GM18507 (cell line): ENCODE results near the gene WNT2B.

ENCODE experiments used
- DNase-seq: peaks from one replicate; pipeline ENCODE4 v3.0.0; 2011; ENCODE audit warnings: low read depth; ENCODE audit not compliant: insufficient read length; ENCODE audit errors: extremely low spot score
- FAIRE-seq: peaks from 2 replicates; lab custom pipeline; 2011; peaks lifted over from hg19 to GRCh38; lab: Jason Lieb, UNC

WNT2B gene

DNA sequence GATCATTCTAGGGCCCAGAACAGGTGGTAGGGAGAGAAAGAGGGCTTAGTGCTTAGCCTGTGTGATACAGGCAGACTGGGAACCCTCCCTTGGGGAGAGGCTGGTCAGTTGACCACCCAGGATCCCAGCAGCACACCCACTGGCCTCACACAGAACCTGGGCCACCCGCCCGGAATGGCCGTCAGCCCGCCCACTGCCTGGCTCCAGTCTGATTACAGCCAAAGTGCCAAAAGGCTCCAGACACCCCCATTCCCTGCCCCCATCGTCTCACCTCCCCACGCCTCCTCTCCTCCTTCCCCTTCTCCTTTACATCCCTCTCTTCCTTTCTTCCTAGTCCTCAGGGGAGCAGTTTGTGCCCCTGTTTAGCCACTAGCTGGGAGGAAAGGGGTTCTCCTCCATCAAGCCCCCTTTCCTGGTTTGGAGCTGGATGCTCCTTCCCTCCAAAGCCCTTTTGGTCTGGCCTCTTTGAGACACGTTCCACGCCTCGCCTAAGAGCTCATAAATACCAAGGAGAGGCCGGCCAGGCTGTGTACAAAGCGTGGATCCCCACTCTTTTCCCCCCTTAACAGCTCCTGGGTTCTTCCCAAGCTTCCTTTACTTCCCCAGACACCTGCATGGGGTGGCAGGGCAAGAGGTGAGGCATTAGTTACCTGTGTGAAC, 4.6 kb upstream of the WNT2B start:
- FAIRE-seq, result no peak

DNA sequence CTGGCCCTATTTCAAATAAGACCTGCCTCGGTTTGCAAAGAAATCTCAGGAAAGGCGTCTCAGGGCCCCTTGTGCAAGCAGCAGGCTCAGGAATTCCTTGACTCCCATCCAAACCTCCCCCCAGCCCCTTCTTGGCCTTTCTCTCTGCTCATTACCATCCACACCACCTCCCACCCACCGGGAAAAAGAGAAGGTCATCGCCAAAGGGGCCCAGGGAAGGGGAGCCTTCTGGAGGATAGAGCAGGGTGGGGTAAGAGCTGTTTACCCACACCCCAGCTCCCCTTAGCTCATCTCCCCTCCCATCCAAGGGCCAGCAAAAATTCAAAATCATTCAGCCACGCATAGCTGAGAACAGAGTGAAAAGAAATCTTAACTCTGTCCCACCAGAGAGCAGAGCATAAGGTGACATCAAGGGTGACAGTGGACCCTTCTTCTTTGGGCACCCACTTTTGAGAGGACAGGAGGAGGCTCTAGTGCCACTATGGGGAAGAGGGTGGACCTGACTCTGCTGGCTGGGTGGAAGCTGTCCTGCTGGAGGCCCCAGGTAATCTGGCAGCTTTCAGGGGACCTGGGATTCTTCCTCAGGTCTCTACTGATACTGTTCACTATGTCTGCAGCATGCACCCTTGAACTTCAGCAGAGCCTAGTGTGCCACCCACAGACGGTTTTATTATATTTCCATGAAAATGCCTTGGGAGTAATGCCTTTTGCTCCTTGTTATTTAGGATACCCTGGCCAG, 3.9 kb upstream of the WNT2B start:
- no peak for FAIRE-seq
- DNase-seq, result no peak

More for the DNA sequence above, 4.6 kb upstream of the WNT2B start:
- DNase-seq, result no peak

DNA sequence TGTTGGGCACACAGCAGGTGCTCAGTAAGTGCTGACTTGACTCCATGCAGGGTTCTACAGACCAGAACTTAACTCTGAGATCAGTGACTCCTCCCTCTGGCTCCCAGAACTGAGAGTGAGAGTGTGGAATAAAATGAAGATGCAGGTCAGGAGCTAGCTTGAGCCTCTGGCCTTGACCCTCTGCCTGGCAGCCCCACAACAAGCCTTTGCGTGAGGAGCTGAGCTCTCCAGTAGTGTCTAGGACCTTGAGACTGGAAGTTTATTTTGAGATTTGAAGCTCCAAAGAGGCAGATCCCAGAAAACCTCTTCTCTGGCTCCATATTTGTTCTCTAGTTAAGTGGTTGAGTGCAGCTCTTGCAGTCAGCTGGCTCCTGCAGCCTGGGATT, 3.4 kb upstream of the WNT2B start:
- no peak for FAIRE-seq
- no peak for DNase-seq

DNA sequence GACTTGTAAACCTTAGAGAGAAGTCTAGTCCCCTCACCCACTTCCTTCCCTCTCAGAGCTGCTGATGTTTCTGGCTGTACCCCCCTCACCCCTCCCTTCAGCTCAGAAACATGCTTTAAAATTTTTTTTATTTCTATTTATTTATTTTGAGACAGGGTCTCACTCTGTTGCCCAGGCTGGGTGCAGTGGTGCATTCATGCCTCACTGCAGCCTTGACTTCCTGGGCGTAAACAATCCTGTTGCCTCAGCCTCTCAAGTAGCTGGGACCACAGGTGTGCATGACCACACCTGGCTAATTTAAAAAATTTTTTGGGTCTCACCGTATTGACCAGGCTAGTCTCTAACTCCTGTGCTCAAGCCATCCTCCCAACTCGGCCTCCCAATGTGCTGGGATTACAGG, 2.9 kb upstream of the WNT2B start:
- no peak for FAIRE-seq

DNA sequence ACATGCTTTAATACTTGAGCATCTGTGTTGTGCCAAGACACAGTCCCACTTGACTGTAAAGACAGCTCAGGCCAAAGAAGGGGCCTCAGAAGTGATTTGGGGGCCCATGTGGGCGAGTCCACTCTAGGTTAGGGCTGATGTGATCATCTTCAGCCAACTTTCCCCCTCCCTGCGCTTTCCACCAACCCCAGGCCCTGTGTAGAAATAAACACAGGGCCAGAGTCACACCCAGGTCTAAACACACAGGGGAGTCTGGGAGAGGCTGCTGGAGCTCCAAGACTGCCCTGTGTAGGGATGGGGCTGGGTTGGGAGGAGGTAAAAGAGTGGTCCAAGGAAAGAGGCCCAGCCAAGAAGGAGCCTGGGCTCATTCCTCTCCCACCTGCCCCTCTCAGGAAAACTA, 2.5 kb upstream of the WNT2B start:
- FAIRE-seq, result no peak

More for the DNA sequence above, 2.9 kb upstream of the WNT2B start:
- no peak for DNase-seq

DNA sequence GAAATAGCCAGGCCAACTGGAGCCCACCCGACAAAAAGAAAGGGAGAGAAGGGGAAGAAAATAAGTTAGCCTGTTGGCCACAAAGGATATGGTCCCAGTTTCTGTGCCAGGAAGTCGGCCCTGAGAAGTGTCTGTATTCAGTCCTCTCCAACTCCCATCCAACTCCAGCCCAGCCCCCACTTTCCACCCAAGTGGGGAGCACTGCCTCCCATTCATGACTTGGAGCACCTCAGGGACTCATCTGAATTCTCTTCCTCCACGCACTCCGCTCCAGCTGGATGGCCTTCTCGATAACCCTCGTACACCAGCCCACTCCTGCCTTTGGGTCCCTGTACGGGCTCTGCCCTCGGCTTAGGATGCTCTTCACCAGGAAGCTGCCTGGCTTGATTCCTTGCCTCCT, 2.0 kb upstream of the WNT2B start:
- DNase-seq (no peak), FAIRE-seq (no peak)

More for the DNA sequence above, 2.5 kb upstream of the WNT2B start:
- no peak for DNase-seq

DNA sequence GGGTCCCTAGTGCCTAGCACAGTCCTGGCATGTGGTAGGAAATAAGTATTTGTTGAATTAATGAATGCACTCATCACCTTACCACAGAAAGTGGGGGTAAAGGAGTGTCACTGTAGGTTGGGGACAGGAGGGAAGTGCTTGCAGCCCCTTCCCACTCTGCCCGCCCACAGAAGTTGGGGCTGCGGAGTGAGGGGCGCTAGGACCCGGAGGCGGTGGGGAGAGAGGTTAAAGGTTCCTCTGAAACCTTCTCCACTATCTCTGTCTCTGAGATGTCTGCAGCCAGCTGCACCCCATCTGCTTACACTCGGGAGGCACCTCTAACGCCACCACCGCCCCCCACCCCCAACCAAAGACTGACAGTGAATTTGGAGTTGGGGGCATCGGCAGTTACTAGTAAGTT, 1.4 kb upstream of the WNT2B start:
- DNase-seq (no peak), FAIRE-seq (no peak)

DNA sequence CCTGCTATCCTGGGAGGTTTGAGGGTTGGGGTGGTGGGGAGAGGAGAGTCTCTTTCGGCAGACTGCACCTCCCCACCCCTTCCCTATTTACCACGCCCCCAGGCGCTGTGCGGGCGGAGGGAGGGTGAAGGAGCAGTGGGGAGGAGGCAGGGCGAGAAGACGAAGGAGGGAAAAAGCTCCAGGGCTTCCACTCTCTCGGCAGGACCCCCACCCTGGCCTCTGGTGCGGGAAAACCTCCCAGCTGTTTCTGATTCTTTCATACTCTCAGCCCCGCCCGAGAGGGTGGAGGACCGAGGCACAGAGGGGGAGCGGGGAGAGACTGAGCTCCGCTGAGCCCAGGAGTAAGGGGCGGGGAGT, 866 bp upstream of the WNT2B start:
- DNase-seq (no peak), FAIRE-seq (no peak)

DNA sequence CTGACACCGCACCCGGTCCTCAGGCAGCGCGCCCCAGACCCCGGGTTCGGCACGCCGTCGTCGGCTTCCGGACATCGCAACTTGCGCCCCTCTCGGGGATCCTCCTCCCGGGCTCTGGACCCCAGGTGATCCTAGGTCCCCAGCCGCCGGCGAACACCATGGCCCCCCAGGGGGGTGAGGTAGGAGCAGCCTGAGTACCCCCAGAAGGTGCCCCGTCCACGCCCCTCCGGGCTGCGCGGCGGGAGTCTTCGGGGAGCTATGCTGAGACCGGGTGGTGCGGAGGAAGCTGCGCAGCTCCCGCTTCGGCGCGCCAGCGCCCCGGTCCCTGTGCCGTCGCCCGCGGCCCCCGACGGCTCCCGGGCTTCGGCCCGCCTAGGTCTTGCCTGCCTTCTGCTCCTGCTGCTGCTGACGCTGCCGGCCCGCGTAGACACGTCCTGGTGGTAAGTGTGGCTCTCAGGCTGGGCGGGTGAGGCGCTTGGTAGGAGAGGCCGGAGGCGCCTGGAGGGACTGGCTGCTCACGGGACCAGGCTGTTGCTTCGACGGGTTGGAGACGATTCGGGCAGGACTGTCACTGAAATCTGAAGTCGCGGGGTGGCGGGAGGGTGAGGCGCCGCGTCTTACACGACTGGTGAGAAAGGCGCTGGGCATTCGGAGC, 367 bp downstream of the WNT2B start:
- FAIRE-seq (no peak), DNase-seq (no peak)

DNA sequence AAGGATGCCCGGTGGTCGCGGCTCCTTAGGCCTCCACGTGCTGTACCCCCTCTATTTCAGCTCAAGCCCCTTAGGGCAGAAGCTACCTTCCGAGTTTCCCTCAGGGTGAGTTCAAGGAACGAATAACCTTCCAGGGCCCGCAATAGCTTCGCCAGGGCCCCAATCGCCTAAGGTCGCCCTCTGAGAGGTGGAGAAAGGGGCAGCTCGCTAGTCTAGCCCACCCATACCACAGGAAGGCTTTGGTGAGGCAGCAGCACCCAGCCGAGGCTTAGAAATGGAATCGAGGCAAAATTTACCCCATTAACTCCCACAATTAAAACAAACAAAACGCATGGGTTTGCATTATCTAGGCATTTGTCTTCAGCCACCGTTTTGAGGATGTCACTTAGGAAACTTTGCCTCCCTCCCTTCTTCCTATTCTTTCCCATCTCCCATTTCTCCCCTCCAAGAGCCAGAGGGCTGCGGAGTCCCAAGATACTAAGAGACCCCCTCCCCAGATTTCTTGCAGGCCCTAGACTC, 954 bp downstream of the WNT2B start:
- FAIRE-seq, result no peak
- DNase-seq, result no peak

DNA sequence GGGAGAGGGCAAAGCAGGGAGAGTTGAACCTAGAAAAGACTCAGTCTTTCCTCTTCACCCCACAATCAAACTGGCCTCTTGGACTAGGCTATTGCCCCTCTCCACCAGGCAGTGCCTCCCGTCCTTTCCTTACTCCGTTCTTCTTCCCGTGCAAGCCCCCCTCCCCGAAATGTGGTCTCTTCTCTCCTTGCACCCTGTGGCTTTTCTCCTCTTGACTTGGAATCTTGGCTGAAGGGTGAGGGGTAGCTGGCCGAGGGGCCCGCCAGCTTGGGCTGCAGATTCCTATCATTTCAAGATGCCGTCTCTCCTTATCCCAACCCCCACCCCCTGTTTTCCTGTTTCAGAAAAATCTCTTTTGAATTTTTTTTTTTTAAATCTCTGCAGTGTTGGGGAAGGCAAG, 1.6 kb downstream of the WNT2B start:
- DNase-seq (no peak), FAIRE-seq (no peak)

DNA sequence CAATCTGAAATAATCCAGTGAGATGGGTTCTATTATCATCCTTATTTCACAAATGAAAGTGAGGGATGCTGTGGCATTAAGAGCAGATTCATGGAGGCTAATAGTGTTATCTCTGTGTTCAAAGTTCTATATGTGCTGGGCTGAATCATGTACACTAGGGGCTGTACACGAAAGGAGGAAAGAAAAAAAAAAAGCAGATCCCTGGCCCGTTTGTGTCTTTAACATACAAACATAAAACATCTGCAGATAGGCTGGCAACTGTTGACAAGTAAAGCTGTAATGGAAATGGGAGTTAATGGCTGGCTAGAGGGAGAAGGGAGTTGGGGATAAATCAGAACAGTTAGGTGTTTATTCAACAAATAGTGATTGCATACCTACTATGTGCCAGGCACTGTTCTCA, 3.1 kb downstream of the WNT2B start:
- FAIRE-seq (no peak), DNase-seq (no peak)

DNA sequence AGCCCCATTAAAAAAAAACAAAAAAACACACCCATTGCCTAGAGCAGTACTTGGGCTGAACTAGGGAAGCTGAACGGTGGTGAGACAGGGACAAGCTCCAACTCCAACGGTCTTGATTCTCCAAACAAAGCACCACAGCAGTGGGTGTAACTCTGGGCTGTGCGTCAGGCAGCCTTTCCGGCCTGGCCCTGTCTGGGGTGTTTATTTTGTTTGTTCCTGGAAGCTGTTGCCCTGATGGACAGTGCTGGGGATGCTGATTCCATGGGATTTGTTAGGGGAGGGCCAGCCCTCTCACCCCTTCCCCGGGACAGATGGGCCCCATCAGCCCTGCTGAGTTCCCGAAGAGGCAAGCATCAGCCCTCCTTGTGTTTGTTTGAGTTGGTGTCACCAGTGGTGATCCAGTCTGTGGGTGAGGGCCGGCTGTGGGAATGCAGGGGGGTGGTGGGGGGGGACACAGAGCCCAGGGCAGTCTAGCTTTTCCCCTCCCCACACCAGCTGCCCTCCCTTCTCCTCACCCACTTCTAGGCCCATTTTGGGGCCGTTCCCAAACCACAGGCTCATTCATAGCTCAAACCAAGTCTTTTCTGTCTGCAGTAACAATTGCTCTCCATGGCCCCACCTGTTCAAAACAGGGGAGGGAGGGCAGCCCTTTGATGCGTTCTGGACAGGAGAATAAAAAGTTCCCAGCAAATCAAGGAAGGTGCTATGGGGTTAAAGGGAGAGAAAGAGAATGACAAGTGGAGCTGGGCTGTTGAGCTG, 4.5 kb downstream of the WNT2B start:
- FAIRE-seq (no peak), DNase-seq (no peak)

DNA sequence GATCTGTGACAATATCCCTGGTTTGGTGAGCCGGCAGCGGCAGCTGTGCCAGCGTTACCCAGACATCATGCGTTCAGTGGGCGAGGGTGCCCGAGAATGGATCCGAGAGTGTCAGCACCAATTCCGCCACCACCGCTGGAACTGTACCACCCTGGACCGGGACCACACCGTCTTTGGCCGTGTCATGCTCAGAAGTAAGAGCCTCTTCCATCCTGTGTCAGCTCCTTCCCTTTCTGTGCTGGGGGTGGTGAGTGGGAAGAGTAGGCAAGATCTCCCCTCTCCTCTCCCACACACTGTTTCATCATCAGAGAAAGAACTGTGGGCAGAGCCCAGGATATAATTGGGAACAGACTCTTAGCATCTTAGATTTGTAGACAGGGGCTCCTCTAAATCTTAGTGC, 6.1 kb downstream of the WNT2B start:
- no peak for FAIRE-seq
- no peak for DNase-seq

DNA sequence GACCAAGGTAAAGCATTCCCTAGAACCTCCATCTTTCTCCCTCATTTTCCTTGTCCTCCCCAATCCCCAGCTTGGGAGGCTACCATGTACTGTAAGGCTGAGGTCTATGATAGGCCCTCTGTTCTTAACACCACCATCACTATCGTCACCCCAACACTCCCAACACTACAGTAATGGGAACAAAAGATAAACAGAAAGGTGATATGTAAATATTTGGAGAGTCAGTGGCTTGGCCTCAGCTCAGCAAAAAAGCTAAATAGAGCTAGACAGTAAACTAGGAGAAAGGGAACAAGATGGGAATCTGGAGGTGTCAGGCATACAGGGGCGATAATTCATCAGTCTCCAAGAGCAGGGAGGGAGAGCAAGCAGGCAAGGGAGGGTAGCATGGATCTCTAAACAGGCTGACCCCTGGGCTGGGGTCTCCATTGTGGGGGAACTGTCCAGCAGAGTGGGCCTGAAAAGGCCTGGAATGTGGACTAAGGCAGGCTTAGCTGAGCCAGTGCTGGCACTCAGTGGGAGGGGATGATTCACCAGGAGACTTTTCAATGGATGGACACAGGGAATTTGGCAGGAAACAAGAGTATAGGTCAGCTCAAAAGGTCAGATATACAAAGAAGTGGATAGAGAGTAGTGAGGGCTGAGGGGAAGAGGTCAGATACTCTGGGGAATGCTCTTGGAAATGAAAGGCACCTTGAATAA, 6.7 kb downstream of the WNT2B start:
- DNase-seq (no peak), FAIRE-seq (no peak)

DNA sequence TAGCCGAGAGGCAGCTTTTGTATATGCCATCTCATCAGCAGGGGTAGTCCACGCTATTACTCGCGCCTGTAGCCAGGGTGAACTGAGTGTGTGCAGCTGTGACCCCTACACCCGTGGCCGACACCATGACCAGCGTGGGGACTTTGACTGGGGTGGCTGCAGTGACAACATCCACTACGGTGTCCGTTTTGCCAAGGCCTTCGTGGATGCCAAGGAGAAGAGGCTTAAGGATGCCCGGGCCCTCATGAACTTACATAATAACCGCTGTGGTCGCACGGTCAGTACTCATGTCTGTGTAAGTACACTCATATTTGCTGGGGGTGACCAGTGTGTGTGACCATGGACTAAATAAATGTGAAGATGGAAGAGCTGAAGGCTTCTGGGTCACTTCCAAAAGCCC, 7.4 kb downstream of the WNT2B start:
- DNase-seq, result no peak
- no peak for FAIRE-seq

DNA sequence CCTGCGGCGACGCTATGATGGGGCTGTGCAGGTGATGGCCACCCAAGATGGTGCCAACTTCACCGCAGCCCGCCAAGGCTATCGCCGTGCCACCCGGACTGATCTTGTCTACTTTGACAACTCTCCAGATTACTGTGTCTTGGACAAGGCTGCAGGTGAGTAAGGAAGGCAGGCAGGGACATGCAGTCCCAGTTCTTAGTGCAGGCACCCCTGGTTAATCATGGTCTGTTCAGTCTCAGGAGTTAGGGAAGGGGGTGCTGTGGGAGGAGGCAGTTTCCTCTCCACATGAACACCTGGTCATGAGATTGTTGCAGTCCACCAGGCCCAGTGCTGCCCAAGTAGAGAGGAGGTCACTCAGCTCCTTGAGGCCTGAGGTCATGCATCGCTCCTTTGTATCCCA, 8.5 kb downstream of the WNT2B start:
- no peak for FAIRE-seq

DNA sequence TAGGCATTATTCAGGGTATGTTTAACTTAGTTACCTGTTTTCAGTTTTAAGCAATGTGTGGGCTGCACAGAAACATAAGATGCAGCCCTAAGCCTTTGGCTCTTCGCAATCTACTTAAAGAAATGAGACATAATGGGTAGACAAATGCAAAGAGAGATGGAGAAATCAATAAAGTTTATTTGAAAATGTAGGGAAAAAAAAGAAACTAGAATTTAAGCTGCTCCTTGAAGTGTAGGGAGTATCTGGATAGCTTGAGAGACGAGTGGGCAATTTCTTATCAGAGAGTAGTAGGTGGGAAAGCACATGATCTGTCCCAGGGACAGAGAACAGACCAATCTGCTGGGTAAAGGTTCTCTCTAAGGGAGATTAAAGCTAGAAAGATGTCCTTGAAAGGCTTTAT, 8.9 kb downstream of the WNT2B start:
- DNase-seq (no peak), FAIRE-seq (no peak)

More for the DNA sequence above, 8.5 kb downstream of the WNT2B start:
- DNase-seq, result no peak

DNA sequence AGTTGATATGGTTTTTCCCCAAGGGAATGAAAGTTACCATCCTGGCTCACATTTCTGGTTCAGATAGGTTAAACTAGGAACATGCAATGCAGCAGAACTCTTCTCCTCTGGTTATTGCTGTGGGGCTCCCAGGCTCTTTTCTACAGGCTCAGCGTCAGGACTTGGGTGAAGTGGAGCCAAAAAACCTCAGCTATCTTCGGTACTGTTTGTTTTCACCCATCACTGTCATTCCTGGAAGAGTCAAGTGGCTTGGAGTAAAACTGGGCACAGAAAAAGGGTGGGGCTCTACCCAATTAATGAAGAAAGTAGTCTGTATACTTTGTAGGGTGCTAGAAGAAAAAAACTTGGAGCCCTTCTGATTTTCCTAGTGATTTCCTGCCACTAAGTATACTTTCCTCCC, 9.4 kb downstream of the WNT2B start:
- FAIRE-seq (no peak), DNase-seq (no peak)

DNA sequence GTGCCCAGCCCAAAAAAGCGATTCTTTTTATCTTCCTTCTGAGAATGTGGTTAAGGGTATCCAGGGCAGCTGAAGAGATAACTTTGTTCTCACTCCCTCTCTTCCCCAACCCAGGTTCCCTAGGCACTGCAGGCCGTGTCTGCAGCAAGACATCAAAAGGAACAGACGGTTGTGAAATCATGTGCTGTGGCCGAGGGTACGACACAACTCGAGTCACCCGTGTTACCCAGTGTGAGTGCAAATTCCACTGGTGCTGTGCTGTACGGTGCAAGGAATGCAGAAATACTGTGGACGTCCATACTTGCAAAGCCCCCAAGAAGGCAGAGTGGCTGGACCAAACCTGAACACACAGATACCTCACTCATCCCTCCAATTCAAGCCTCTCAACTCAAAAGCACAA, 11.4 kb downstream of the WNT2B start:
- no peak for FAIRE-seq

More for the DNA sequence above, 11.4 kb downstream of the WNT2B start:
- DNase-seq, result no peak
